BJ (cell line): ENCODE measurements around the gene FNBP1. TPM values are rescaled to one million over a fixed set of nuclear protein-coding genes. Genes with fewer than 3 reads are reported as not detected.

Experiments
- CTCF ChIA-PET: fragments of 350-600 bp; formaldehyde crosslinking; extraction: SDS; loops from one replicate; lab custom pipeline; 2021; ENCODE audit warnings: antibody characterized with exemption, inconsistent platforms; lab: Yijun Ruan, JAX
- POLR2A ChIA-PET: fragments of 300-600 bp; sonication (Branson Sonifier 250); formaldehyde crosslinking; extraction: SDS; loops from one replicate; lab custom pipeline; 2021; ENCODE audit warnings: antibody characterized with exemption; lab: Charles Lee
- DNase-seq: peaks from one replicate; pipeline ENCODE4 v3.0.0-alpha.2; 2011; ENCODE audit warnings: low read depth
- H3K27me3 ChIP-seq: 2 replicates; pipeline ENCODE4 v1.6.0; 2011; ENCODE audit warnings: low read length; ENCODE audit not compliant: control insufficient read depth, insufficient read depth
- H3K36me3 ChIP-seq: 2 replicates; pipeline ENCODE4 v1.5.1; 2011; ENCODE audit warnings: low read length; ENCODE audit not compliant: control insufficient read depth, insufficient read depth
- H3K4me3 ChIP-seq: 2 replicates; pipeline ENCODE4 v1.5.1; 2011; ENCODE audit warnings: low read depth, mild to moderate bottlenecking, control low read depth, low read length
- polyA plus RNA-seq: library from polyadenylated mRNA; depleted of rRNA; stranded (reverse); fragments of >200 nt; gene quantifications from 2 replicates; pipeline ENCODE4 v1.2.3, GENCODE V29; 2011
- TF ChIP-seq, protein P1 (sequence below): IDR thresholded peaks from 2 replicates; pipeline ENCODE4 v1.5.1; 2011; ENCODE audit warnings: low read depth, mild to moderate bottlenecking, control low read depth, inconsistent platforms, low read length, moderate library complexity; ENCODE audit not compliant: insufficient read depth

The FNBP1 gene
- polyA plus RNA-seq, 1 experiment = 7.8 TPM

DNA sequence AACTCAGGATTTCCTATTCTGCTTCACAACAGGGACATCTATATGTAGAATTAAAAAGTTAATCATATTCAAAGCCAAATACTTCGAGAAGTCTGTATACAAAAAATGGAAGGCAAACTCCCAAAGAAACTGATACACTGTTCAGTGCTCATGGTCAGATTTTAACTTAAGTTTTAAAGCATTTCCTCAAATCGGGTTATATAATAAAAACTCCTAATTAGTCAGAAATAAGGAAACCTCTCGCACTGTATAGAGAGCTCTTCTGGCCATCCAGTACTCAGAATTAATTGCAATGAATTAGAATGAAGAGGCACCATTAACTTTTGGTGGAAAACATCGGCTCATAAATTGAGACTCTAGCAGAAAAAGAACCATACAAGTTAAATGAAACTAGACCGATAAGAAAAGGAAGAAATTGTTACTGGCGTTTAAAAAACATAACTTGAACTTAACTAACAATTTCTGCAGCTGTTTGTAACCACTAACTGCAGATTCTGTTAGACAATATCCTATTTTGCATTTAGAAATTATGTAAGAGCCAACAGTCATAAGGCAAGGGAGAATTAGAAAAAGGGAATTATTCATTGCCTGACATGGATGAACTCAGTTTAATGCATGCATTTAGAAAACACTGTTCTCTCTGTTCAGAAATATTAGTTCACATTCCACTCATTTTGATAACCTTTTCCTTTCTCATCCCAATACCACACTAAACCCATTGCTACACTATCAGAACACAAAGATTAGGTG is 96.6 kb downstream of the FNBP1 start:
- no peak for DNase-seq
- Histone ChIP-seq H3K4me3 (no peak overlapping the region), H3K27me3 (no peaks in the 10 kb centered on the region), H3K36me3 (no peaks in the 10 kb centered on the region)
- ChIA-PET POLR2A (interaction anchor here (0.6 kb wide), 1 partner anchor 8 kb away, joined by 3 read pairs; no protein-coding TSS in a partner anchor), CTCF (interaction anchor here (1.3 kb wide), 1 partner anchor 10 kb away, joined by 3 read pairs; no protein-coding TSS in a partner anchor)
- TF ChIP-seq, protein P1, sequence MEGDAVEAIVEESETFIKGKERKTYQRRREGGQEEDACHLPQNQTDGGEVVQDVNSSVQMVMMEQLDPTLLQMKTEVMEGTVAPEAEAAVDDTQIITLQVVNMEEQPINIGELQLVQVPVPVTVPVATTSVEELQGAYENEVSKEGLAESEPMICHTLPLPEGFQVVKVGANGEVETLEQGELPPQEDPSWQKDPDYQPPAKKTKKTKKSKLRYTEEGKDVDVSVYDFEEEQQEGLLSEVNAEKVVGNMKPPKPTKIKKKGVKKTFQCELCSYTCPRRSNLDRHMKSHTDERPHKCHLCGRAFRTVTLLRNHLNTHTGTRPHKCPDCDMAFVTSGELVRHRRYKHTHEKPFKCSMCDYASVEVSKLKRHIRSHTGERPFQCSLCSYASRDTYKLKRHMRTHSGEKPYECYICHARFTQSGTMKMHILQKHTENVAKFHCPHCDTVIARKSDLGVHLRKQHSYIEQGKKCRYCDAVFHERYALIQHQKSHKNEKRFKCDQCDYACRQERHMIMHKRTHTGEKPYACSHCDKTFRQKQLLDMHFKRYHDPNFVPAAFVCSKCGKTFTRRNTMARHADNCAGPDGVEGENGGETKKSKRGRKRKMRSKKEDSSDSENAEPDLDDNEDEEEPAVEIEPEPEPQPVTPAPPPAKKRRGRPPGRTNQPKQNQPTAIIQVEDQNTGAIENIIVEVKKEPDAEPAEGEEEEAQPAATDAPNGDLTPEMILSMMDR = no peak

DNA sequence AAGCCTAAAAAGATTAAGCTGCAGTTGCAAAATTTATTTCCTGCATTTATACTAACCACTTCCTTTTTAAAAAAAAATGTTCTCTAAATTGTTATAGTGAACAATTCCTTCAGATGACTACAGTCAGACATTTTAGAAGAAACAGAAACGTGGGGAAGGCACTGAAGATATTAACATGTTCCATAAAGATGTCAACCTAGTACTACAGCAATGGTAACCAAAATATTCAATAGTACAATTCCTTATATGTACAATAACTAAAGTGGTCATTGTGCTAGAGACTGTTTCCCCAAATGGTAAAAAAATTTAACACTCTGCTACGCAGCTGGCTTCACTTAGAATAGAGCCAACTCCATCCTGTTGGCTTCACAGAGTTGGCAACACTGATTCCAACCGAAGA is 97.7 kb downstream of the FNBP1 start:
- Histone ChIP-seq H3K4me3 (no peak overlapping the region), H3K36me3 (no peaks in the 10 kb centered on the region), H3K27me3 (no peaks in the 10 kb centered on the region)
- TF ChIP-seq, protein P1 = no peak
- POLR2A ChIA-PET = no interaction called here
- CTCF ChIA-PET = interaction anchor here (1.1 to 1.3 kb wide), 2 partner anchors 10 to 12 kb away, joined by 4 read pairs; no protein-coding TSS in a partner anchor
- no peak for DNase-seq

- TF ChIP-seq, protein P1 = no peak
- ChIA-PET POLR2A (no interaction called here), CTCF (interaction anchor here (1.1 to 1.3 kb wide), 2 partner anchors 9 to 11 kb away, joined by 4 read pairs; no protein-coding TSS in a partner anchor)
- Histone ChIP-seq H3K27me3 (no peaks in the 10 kb centered on the region), H3K4me3 (no peak overlapping the region), H3K36me3 (no peaks in the 10 kb centered on the region)
- no peak for DNase-seq
Measured at GRCh38 chr9:129944506-129945116, 98.4 kb downstream of the FNBP1 start.

DNA sequence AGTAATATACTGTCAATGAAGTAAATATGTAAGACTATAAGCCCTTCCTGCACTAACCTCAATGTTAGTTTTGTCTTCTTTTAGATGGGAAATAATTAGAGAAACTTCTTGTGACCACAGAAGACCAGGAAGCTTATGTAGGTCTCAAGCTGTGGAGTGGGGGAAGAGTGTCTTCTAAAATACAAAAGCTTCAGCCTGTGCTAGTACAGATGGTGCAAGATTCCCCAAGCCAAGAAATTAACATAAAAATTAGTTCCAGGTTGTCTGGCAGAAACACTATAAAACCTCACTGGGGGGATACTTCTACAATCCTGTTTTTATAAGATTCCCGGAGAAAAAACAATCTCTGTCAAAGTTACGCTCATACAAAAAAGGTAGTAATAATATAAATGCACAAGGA is 103.6 kb downstream of the FNBP1 start:
- H3K27me3 ChIP-seq = no peaks in the 10 kb centered on the region
- no peak for DNase-seq
- no peaks in the 10 kb centered on the region for H3K36me3 ChIP-seq
- CTCF ChIA-PET = interaction anchor here (1.6 kb wide), 1 partner anchor 15 kb away, joined by 8 read pairs; no protein-coding TSS in a partner anchor
- TF ChIP-seq, protein P1 = no peak
- POLR2A ChIA-PET = no interaction called here
- no peak overlapping the region for H3K4me3 ChIP-seq
